ENCODE data around the gene ACACA.

GRCh38 chr17:37256627-37257026 is 150.0 kb downstream of the ACACA start:
- TF ChIP-seq HLTF (IDR thresholded peaks at IDR 0.05) (no peak), RBM34 (IDR thresholded peaks at IDR 0.05; ENCODE audit: borderline replicate concordance, insufficient read depth, low read length) (no peak), MLLT1 (IDR thresholded peaks at IDR 0.05) (no peak), GATA2 (CRISPR knock-in tag; IDR thresholded peaks at IDR 0.05) (no peak), SMAD4 (CRISPR knock-in tag; conservative IDR thresholded peaks at IDR 0.05) (no peak)

Measured in K562 (cell line).